ENCODE results near the gene PLA2G4B.

PLA2G4B gene

GRCh38 chr15:41849204-41849603, 10.6 kb downstream of the PLA2G4B start:
- no peak for DNase-seq

- DNase-seq = no peak
Measured at GRCh38 chr15:41849861-41850260, 11.2 kb downstream of the PLA2G4B start.

- DNase-seq = no peak
Measured at GRCh38 chr15:41850482-41851166, 12.0 kb downstream of the PLA2G4B start.

GRCh38 chr15:41851167-41851523, 12.5 kb downstream of the PLA2G4B start:
- DNase-seq = no peak

- DNase-seq = no peak
Measured at GRCh38 chr15:41851755-41852370, 13.2 kb downstream of the PLA2G4B start.

- DNase-seq = no peak
Measured at GRCh38 chr15:41852736-41853590, 14.3 kb downstream of the PLA2G4B start.

GRCh38 chr15:41853831-41854230, 15.2 kb downstream of the PLA2G4B start:
- no peak for DNase-seq

GRCh38 chr15:41854443-41854842, 15.8 kb downstream of the PLA2G4B start:
- no peak for DNase-seq

GRCh38 chr15:41855261-41855961, 16.8 kb downstream of the PLA2G4B start:
- DNase-seq = no peak

- no peak for DNase-seq
Measured at GRCh38 chr15:41856262-41856661, 17.6 kb downstream of the PLA2G4B start.

- no peak for DNase-seq
Measured at GRCh38 chr15:41856716-41857115, 18.1 kb downstream of the PLA2G4B start.

GRCh38 chr15:41857316-41857715, 18.7 kb downstream of the PLA2G4B start:
- DNase-seq = no peak

GRCh38 chr15:41858756-41859155, 20.1 kb downstream of the PLA2G4B start:
- no peak for DNase-seq

- no peak for DNase-seq
Measured at GRCh38 chr15:41860049-41860828, 21.6 kb downstream of the PLA2G4B start.

- no peak for DNase-seq
Measured at GRCh38 chr15:41861736-41862356, 23.2 kb downstream of the PLA2G4B start.

- DNase-seq = no peak
Measured at GRCh38 chr15:41862515-41863116, 24.0 kb downstream of the PLA2G4B start.

- no peak for DNase-seq
Measured at GRCh38 chr15:41865490-41866055, 26.9 kb downstream of the PLA2G4B start.

GRCh38 chr15:41866263-41866703, 27.6 kb downstream of the PLA2G4B start:
- DNase-seq = no peak

- no peak for DNase-seq
Measured at GRCh38 chr15:41866872-41867579, 28.4 kb downstream of the PLA2G4B start.

All from amygdala (tissue), 56 donors.